NCI-H2081 (cell line): ENCODE data around the gene PAM.
"Not testable (repeated sequence)": the region's sequence is repeated elsewhere in the genome, so short reads cannot be mapped to it uniquely, and the experiment has no call there.

Experiments
- DNase-seq, 2 experiments: peaks; one replicate each; lab custom pipeline; 2025; lab: John Stamatoyannopoulos, UW

Gene PAM

DNA sequence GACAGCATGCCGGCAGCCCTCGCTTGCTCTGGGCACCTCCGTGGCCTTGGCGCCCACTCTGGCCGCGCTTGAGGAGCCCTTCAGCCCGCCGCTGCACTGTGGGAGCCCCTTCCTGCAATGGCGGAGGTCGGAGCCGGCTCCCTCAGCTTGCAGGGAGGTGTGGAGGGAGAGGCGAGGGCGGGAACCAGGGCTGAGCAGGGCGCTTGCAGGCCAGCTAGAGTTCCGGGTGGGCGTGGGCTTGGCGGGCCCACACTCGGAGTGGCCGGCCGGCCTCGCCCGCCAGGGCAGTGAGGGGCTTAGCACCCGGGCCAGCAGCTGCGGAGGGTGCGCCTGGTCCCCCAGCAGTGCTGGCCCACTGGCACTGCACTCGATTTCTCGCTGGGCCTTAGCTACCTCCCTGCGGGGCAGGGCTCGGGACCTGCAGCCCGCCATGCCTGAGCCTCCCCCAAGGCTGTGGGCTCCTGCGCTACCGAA, 3.2 kb upstream of the PAM start:
- not testable (repeated sequence) for DNase-seq

DNA sequence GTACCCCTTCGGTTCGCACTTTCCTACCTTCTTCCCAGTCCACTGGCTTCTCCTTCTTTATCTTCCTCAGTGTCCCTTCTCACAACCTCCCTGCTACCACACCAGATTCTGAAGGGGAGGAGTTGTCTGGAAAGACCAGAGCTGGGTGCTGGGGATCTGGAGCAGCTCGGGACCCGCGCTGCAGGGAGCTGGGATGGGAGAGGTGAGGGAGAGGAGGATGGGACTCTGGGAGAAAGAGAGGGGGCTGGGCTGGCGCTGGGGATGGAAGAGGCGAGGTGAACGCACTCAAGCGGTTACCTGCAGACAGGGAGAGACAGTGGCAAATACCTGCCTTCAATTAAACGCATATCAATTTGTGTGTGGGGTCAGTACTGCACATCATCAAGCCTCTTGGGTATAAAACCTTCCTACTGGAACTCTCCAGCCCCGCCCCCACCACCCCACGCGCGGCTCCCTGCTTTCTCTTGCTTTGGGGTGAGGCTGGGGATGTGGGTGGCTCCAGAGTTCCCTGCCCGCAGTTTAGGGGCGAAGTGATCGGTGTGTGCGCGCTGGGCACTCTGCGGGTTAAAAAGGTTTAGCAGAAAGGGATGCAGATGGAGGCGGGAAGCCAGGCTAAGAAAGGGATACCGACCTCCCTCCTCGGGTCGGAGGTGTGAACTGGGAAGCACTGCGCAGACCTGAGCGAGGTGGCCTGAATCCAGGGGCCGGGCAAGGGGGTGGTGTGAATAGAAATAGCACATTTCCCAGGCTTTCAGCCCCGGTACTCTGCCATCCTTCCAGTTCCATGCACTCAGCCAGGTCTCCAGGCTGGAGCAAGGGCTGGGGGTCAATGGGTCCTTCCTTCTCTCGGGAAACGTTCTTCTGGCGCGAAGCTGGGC, 977 bp upstream of the PAM start:
- DNase-seq: no peak

DNA sequence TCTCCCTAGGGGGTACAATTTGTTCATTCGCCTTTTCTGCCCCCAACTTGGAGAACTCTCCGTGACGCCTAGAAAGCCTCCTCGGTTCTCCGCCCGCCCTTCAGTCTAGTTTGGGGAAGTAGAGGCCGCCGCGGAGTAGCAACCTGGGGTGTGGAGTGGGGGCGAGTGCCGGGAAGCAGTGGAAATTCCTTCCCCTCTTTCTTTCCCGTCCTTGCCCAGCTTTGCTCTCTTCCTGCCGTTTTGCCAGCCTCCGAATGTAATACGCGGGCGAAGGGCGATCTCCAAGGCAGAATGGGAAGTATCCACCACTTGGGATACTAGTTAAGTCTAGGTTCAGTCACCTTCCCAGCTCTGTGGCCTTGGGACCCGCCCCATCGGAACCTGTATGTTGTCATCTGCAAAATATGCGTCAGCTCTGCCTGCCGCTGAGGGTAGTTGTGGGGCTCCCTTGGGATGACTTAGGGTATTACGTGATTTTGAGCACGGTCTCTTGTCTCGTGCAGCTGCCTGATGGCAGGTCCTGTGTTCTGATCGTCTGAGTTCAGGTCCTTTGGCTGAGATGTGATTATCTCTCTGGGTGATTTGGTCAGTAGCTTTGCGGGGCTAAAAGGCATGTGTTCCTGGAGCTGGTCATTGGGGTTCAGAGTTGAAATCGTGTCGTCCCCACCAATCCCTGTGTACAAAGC, 724 bp downstream of the PAM start:
- peak; percentile 37 to 55 for DNase-seq

DNA sequence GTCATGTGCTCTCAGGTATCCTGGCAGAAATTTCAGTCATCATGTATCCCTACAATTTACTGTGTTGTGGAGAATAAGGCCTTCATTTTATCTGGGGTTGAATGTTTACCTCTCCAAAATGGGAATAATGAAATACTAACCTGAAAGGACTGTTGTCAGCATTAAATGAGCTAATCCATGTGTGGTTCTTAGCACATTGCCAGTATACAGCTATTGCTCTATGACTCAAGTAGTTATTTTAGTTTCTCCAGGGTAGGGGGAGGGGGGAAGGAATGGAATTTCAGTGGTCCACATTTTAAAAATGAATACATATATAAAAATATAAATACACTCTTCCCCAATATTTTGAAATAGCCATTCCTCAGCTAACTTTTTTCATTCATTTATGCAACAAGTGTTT, 3.5 kb downstream of the PAM start:
- no peak for DNase-seq

DNA sequence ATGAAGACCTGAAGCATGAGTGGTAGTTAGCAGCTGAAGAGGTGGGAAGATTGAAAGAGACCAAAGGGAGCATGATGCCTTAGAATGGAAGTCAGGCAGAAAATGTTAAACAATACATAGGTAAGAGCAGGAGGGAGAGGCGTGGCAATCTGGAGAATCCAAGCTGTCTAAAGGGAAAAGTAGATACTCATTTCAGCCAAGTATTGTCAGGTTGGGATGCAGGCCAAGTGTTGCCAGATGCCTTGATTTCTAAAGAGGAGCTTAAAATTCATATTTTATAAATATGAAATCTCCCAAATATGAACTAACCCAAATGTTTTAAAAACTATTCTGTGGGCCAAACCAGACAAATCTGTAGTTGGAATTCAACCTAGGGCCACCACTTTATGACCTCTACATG, 4.2 kb downstream of the PAM start:
- no peak for DNase-seq

DNA sequence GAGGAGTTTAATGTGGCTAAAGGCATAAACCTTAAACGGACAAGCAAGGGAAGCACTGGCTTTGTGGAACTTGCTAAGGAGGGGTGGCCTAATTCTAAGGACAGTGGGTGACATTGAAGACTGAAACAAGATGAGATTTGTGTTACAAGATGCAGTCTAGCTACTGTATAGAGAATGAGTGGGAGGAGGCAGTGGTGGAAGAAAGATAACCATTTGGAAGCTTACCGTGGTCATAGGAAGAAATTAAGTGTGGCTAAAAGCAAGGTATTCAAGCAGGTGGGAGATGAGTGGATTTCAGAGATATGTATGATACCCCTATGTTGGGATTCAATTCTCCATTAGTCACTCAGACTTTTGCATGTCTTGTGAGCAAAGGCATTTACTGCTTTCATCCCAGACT, 4.6 kb downstream of the PAM start:
- DNase-seq: no peak

DNA sequence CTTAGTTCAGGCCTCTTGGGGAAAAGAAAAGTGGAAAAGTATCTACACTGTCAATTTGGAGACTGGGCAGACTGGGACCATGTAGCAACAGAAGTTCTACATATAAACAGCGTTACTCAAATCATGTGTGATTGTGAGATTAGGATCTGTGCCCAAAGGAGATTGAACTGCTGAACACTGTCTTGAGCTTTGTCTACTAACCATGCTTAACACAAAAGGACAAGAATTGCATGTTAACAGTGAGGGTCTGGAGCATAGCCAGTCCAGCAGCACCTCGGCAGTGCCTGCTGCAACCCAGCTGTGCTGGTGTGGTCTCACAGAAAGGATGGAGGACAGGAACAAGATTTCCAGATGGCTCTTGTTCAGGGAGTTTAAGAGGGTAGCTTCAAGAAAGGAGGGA, 5.7 kb downstream of the PAM start:
- no peak for DNase-seq

DNA sequence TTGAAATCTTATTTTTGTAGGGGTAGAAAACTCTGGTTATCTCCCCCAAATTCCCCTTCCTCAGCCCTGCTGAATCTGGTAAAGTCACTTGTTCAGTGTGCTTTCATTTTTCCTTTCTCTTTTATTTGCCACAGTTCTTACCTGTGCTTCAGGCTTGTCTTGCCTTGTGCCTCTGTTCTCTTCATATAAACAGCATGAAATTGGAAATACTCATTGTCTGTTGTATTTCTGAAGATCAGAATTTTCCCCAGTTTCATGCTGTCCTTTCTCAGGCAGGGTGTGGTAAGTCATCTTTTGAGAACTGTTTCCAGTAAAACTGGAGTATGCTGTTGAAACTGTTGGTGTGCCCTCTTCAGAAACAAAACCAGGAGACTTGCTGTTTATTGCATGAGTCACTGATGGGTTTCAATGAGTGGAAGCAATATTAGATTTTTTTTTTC, 7.0 kb downstream of the PAM start:
- no peak for DNase-seq

DNA sequence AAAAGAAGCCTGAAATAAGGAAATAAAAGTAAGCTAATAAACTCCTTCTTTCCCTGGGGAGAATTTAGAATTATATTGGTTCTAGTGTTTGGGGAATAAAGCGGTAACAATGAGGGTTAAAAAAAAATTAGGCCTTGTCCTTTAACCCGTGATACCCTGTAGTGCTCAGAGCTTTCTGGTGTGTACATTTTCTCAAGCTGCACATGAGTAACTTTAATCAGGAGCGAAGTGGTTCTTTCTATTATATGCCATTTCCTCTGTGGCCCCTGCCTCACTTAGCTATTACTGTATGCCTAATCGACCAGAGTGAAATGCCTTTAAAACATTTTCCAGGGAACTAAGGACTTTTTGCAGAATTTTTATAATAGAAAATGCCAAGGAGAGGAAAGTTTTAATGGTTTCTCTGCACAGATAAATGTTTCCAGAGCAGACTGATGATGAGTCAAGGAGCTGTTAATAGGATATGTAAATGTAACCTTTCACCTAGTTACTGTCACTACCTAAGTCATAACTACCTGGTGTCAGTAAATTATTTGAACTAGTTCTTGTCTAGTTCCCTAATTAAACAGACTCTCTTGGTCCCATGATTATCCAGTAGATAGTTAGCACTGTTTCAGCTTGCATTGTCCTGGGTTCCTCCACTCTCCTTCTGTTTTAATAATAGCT, 7.6 kb downstream of the PAM start:
- DNase-seq: no peak

DNA sequence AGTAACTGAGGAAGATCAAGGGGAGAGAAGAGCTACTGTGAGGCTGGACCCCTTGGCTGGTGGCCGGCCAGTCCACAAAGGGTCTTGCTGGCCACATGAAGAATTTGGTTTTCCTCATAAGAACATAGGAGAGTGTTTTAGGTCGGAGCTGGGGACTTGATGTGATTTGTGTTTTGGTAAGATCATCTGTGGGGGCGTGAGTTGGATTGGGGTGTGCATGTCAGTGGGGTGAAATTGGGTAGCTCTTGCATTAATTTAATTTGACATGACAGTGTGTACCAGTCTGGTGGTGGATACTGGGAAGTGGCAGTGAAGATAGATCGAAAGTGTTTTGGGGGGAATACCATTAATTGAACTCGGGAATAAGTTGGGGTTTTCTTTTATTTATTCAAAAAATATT, 8.6 kb downstream of the PAM start:
- no peak for DNase-seq

DNA sequence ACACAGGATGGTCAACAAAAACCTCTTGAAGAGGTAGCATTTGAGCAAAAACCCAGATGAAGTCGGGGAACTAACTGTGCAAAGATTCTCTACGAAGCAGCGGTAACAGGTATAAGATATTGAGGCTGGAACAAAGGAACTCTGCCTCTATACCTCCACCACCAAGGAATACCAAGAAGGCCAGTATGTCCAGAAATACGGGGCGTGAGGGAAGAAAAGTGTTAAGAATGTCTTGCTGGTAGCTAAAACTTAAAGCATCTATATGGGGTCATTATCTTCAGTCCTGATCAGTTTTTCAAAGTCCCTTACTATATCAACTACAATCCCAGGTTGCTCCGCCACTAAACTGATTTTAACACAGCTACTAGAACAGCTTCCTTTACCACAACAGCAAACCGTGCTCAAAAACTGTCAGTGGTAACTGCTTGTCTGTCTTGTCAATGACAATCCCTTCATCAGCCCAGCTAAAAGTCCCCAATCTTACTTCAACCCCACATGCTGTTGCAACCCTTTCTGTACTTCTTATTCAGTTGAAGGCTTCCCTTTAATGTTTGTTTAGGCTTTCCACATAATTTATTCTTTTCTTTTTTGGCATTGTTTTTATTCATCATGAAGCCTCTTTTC, 9.4 kb downstream of the PAM start:
- no peak for DNase-seq

DNA sequence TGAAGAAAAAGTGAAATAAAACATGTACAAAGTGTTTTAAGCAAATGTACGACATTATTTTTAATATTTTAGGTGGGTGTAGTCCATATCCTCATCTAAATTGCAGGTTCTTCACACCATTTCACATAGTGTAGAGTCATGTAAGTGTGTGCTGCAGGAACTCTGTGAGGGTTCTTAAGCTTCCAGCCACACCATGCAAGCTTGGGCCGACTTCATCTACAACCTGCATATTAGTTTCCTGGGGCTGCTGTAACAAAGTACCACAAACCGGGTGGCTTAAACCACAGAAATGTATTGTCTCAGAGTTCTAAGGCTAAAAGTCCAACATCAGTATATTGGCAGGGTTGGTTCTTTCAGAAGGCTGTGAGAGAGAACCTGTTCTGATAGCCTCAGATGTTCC, 10.2 kb downstream of the PAM start:
- DNase-seq: no peak

DNA sequence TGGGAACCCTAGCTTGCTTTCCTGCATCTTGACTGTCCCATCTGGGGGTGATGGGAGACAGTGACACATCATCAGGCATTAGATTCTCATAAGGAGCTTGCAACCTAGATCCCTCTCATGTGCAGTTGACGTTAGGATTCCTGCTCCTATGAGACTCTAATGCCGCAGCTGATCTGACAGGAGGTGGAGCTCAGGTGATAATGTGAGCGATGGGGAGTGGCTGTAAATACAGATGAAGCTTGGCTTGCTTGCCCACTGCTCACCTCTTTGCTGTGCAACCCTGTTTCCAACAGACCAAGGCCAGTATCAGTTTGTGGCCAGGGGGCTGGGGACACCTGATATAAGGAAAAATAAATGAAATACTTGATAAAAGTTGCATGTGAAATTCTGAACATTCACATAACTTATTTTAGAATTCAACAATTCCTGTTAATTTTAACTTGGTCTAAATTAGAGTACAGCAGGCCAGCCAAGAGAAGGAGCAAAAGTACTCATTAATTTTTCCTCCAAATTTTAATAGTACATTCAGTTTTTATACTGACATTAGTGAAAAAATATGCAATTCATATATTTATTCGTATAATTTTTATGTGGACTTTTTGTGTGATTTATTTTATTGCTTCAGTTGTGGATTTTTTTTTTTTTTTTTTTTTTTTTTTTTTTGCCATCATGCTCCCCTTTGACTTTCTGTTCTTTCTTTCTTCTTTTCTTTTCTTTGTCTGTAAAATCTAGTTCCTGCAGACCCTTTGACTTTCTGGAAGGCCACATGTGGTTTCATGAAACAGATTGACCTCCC, 11.4 kb downstream of the PAM start:
- no peak for DNase-seq

DNA sequence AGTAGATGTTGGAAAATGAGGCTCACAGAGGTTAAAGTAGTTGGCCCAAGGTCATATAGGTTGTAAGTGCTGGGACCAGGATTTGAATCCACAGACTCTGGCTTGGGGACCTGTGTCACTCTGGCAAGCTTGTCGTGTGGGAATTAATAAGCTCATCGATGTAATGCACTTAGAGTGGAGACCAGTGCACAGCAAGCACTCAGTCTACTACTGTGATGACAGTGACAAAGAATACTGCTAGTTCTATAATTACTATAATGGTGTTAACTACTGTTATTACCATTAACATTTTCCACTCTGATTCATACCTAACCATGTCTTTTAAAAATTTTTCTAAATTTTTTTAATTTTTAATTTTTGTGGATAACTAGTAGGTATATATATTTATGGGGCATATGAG, 12.8 kb downstream of the PAM start:
- no peak for DNase-seq

DNA sequence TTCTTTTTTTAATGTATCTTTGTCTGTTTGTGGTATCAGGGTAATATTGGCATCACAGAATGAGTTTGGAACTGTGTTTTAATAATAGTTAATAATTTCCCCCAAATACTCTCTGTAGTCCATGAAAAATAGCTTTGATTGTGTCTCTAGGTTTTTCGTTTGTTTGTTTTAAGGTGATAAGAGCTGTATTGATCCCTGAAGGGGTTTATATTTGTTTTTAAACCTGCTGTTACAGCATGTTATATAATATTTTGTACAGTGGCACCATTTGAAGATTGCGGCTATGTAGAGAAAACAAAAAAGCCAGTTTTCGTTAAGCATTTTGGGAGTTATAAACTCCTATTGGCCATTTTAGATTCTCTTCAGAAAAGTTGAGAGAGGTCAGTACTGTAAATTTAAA, 15.7 kb downstream of the PAM start:
- no peak for DNase-seq

DNA sequence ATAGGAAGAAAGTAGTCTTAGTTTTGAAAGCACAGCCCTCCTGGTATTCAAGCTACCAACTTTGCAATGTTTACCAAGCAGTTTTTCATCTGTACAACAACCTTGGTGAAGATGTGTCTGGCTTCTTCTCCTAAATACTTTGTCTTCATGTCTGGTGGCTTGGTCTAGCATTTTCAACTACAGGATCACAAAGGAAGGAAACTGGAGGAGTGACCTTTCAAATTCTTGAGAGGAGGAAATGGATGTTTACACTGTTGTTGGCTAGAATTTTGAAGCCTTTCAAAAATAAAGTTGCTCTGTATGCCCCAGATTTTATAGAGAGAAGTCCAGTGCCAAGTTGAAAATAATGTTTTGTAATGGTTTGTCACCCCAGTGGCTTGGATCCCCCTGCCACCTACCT, 16.3 kb downstream of the PAM start:
- DNase-seq: no peak

DNA sequence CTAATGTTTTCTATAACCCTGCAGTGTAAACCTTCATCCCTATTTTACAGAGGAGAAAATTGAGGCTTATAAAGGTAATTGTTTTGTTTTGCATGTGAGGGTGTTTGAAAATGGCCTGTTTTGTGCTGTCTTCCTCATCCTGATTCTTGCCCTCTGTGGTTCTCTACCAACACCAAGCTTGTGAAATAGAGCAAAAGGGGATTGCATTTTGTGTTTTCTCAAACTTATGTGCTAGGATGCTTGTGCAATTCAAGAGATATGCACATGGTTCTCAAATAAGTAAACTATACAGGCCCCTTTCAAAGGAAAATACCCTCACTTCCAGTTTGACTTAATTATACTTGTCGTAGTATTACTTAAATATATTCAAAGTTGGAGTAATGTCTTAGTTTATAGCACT, 17.2 kb downstream of the PAM start:
- DNase-seq: no peak

DNA sequence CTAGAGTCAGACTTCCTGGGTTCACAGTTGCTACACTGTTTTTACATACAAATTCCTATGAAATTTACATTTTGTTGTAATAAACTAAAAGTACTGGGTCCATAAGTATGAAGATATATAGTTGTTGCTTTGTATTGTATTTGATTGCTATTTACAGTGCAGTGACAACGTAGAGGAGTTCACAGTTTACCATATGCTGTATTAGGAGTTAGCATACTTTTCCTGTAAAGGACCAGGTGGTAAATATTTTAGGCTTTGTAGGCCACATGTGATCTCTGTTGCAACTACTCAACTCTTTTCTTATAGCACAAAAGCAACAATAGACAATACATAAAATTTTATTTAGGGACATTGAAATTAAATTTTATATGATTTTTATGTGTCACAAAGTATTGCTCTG, 18.0 kb downstream of the PAM start:
- DNase-seq: no peak

DNA sequence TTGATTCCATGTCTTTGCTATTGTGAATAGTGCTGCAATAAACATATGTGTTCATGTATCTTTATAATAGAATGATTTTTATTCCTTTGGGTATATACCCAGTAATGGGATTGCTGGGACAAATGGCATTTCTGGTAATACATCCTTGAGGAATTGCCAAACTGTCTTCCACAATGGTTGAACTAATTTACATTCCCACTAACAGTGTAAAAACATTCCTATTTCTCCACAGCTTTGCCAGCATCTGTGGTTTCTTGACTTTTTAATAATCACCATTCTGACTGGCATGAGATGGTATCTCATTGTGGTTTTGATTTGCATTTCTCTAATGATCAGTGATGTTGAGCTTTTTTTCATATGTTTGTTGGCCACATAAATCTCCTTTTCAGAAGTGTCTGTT, 20.7 kb downstream of the PAM start:
- not testable (repeated sequence) for DNase-seq

DNA sequence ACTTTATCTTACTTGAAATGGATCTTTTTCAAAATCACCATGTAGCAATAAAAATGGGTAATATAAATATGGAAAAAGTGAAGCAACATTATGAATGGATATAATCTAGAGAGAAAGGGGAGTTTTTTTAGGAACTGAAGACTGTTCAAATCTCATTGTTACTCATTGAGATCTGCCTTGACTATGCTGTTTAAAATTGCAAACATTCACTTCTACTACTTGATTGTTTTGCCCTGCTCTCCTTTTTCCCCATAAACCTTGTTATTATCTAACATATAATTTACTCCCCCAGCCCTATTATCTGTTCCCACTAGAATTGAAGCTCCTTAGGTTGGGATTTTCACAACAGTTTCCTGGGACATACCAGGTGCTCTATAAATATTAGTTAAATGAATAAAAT, 22.0 kb downstream of the PAM start:
- DNase-seq: peak in 1 of 2 experiments; percentile 59

DNA sequence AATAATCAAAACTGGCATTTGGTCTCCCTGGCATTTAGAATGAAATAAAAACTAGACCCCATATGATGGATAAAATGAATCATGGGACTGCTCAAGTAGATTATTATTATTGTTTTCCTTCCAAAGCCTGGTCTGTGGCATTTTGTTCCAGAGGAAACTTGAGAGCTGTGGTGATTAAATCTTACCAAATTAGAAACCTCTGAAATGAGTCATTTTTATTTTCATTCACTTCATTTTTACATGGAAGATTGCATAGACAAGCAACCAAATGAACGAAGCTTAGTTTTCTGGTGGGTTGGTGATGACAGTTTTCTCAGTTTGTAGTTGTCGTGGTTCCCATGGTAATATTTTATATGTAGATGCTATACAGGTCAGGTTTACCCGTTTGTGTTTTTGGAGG, 23.4 kb downstream of the PAM start:
- no peak for DNase-seq

DNA sequence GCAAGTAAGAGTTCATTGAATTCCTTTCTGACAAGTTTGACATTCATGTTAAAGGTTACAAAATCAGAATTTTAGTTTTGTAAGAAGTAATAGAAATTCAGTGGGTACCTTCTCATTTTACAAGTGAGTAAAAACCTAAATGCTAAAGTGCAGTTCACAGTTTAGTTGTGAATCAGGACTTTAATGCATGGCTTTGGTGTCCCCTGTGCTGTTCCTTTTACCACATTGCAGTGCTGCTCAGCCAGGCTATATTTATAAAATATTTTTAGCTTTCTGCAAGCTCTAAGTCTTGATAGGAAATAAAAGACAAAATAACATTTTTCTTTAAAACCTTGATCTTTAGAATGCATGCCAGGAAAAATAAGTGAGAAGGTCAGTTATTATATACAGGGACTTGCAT, 26.3 kb downstream of the PAM start:
- DNase-seq: no peak
